Peyer's patch (tissue), 4 donors: ENCODE data around the gene CALY.
A peak's percentile ranks its signal among the peaks of the same experiment; 100 is the strongest.

Experiments
- CTCF ChIP-seq, 6 experiments: fragments of 450-650 bp in 4 of 6; fragments of 200-600 bp in 2 of 6; sonication (generic) in 1 of 6; IDR thresholded peaks; one replicate each; pipeline ENCODE4 v1.5.1; 2017 to 2019; ENCODE audit warnings: antibody characterized with exemption in 6 of 6, mild to moderate bottlenecking in 3 of 6, moderate library complexity in 1 of 6
- POLR2A ChIP-seq, 2 donors: fragments of 450-650 bp; IDR thresholded peaks; one replicate each; pipeline ENCODE4 v1.5.1; 2017; ENCODE audit warnings: antibody characterized with exemption in 2 of 2, mild to moderate bottlenecking in 2 of 2, moderate library complexity in 2 of 2

- TF ChIP-seq POLR2A (IDR thresholded peaks at IDR 0.05) = peak in 1 of 2 donors; percentile 64
- TF ChIP-seq CTCF (IDR thresholded peaks at IDR 0.05) = no peak
Measured at GRCh38 chr10:133342942-133343341, 6.2 kb upstream of the CALY start.
